Chondrocyte (in vitro differentiated cells): Measurements from ENCODE around the gene ARHGAP26. TPM values are rescaled to one million over a fixed set of nuclear protein-coding genes. Genes with fewer than 3 reads are reported as not detected.

Experiments used
- DNase-seq: peaks from one replicate; pipeline ENCODE4 v3.0.0; 2021; ENCODE audit warnings: mixed read lengths, low spot score
- H3K27ac Mint-ChIP-seq: one replicate; pipeline ENCODE4 v1.8.0; 2021; ENCODE audit warnings: mild to moderate bottlenecking, moderate library complexity, mixed read lengths; ENCODE audit not compliant: unreplicated experiment
- H3K27me3 Mint-ChIP-seq: 2 replicates; pipeline ENCODE4 v1.8.0; 2021; ENCODE audit warnings: low read depth, mixed read lengths
- H3K36me3 Mint-ChIP-seq: 2 replicates; pipeline ENCODE4 v1.8.0; 2021; ENCODE audit warnings: low read depth, mixed read lengths
- H3K4me1 Mint-ChIP-seq: 2 replicates; pipeline ENCODE4 v1.8.0; 2021; ENCODE audit warnings: low read depth, mild to moderate bottlenecking, mixed read lengths
- H3K4me3 Mint-ChIP-seq: one replicate; pipeline ENCODE4 v1.8.0; 2021; ENCODE audit warnings: mild to moderate bottlenecking, moderate library complexity, mixed read lengths; ENCODE audit not compliant: unreplicated experiment
- H3K9me3 Mint-ChIP-seq: 2 replicates; pipeline ENCODE4 v1.8.0; 2021; ENCODE audit warnings: low read depth, mixed read lengths
- total RNA-seq: library from RNA; stranded (reverse); gene quantifications from 3 replicates; pipeline ENCODE4 v1.2.1, GENCODE V29; 2021
- TF ChIP-seq, protein P1 (sequence below): fragments of 200-600 bp; sonication (generic); IDR thresholded peaks from 2 replicates; pipeline ENCODE4 v1.5.0; 2021; ENCODE audit warnings: antibody characterized with exemption, mild to moderate bottlenecking, moderate library complexity

ARHGAP26 gene
- total RNA-seq, 1 donor from 2014 or later = 16.4 TPM

DNA sequence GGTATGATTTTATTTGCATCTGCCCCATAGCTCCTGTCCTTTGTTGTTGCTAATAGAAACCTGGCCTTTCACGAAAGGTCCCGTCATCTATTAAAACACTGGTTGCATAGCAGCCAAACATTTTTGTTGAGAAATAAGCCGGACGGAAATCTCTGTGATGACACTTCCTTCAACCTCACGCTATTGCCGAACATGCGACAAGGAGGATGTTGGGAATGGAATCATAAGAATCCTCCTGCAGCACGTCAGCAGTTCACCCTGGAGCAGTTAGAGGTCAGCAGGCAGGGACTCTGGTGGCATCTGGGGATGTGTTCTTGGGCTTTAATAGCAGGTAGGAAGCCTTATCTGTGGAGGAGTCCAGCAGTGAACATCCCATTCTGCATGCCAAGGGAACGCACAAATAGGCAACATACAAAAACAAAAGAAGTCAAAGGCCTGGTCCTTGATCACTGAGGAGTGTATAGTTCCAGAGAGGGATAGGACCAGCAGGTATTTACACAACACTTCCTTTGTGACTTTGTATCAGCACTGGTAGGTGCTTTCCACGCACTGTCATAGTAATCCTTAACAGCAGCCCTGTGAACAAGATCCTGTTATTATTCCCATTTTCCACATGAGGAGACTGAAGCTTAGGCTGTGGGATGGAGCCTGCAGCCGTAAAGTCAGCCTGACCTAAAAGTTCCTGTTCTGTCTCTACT is 33.4 kb downstream of the ARHGAP26 start:
- Mint-ChIP-seq H3K4me3 (no peak overlapping the region), H3K27ac (peak overlapping the region; percentile 64), H3K9me3 (no peaks in the 10 kb centered on the region), H3K4me1 (peaks cover 31% of the 10 kb centered on the region), H3K27me3 (no peaks in the 10 kb centered on the region), H3K36me3 (no peaks in the 10 kb centered on the region)
- no peak for DNase-seq
- TF ChIP-seq, protein P1, sequence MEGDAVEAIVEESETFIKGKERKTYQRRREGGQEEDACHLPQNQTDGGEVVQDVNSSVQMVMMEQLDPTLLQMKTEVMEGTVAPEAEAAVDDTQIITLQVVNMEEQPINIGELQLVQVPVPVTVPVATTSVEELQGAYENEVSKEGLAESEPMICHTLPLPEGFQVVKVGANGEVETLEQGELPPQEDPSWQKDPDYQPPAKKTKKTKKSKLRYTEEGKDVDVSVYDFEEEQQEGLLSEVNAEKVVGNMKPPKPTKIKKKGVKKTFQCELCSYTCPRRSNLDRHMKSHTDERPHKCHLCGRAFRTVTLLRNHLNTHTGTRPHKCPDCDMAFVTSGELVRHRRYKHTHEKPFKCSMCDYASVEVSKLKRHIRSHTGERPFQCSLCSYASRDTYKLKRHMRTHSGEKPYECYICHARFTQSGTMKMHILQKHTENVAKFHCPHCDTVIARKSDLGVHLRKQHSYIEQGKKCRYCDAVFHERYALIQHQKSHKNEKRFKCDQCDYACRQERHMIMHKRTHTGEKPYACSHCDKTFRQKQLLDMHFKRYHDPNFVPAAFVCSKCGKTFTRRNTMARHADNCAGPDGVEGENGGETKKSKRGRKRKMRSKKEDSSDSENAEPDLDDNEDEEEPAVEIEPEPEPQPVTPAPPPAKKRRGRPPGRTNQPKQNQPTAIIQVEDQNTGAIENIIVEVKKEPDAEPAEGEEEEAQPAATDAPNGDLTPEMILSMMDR = no peak

DNA sequence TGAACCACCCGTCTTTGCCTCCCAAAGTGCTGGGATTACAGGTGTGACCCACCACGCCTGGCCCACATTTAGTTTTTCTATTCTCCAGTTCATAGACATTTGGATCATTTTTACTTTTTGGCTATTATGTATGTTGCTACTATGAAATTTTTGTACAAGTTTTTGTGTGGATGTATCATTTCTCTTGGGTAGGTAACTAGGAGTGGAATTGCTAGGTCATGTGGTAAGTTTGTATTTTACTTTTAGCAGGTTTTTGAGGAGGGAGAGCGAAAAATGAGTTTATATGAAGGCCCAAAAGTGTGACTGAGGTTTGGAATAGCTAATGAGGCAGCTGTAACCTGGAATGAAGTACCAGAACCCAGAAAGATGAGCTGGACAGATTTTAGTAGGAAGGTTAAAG is 35.2 kb downstream of the ARHGAP26 start:
- no peaks in the 10 kb centered on the region for H3K9me3 Mint-ChIP-seq
- H3K27ac Mint-ChIP-seq = no peak overlapping the region
- TF ChIP-seq, protein P1 = no peak
- no peaks in the 10 kb centered on the region for H3K27me3 Mint-ChIP-seq
- no peak for DNase-seq
- H3K4me1 Mint-ChIP-seq = peaks cover 44% of the 10 kb centered on the region
- H3K4me3 Mint-ChIP-seq = no peak overlapping the region
- no peaks in the 10 kb centered on the region for H3K36me3 Mint-ChIP-seq

DNA sequence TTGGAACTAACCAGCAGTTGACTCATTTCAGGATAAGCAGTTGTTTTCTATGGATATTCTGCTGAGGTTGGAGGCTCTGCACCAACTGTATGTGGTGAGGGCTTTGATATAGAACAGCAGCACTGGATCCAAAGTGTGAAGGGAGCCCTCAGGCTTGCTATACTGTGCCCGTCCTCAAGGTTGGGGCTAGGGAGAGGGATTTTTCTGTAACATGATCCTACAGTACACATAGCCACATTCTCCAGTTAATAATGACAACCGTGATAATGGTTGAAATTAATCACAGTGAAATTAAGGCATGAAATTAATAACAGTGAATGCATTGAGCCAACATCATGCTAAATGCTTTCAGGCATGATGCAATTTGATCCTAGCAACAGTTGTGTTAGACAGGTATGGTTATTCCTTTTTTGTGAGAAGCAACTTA is 36.7 kb downstream of the ARHGAP26 start:
- Mint-ChIP-seq H3K4me3 (no peak overlapping the region), H3K36me3 (no peaks in the 10 kb centered on the region), H3K9me3 (no peaks in the 10 kb centered on the region), H3K27ac (no peak overlapping the region), H3K4me1 (peaks cover 43% of the 10 kb centered on the region), H3K27me3 (no peaks in the 10 kb centered on the region)
- no peak for DNase-seq
- TF ChIP-seq, protein P1 = no peak

DNA sequence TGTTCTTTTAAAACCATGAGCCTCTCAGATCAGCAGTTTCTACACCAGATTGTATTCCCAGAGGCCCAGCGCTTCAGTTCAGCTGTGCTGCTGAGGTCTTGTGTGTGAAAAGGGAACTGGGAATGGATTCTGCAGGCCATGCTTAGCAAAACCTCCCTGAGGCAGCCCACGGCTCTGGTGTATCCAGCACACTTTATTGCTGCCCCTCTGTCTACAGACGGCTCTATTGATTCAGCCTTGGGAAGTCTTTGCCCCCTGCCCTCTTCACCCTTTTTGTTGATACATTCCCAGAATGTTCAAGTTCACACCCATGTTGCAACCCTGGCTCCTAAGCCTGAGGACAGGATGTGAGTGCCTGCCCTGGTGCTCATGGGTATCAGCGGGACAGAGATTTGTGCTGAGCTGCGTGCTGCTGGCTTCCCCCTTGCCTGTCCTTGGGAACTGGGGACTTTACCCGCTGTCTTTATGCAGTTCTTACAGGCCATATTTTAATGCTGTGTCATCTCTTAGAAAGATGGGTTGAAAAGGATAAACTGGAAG is 37.3 kb downstream of the ARHGAP26 start:
- no peaks in the 10 kb centered on the region for H3K36me3 Mint-ChIP-seq
- peaks cover 37% of the 10 kb centered on the region for H3K4me1 Mint-ChIP-seq
- no peaks in the 10 kb centered on the region for H3K9me3 Mint-ChIP-seq
- TF ChIP-seq, protein P1 = no peak
- no peaks in the 10 kb centered on the region for H3K27me3 Mint-ChIP-seq
- no peak overlapping the region for H3K4me3 Mint-ChIP-seq
- no peak for DNase-seq
- H3K27ac Mint-ChIP-seq = peak overlapping the region; percentile 17

DNA sequence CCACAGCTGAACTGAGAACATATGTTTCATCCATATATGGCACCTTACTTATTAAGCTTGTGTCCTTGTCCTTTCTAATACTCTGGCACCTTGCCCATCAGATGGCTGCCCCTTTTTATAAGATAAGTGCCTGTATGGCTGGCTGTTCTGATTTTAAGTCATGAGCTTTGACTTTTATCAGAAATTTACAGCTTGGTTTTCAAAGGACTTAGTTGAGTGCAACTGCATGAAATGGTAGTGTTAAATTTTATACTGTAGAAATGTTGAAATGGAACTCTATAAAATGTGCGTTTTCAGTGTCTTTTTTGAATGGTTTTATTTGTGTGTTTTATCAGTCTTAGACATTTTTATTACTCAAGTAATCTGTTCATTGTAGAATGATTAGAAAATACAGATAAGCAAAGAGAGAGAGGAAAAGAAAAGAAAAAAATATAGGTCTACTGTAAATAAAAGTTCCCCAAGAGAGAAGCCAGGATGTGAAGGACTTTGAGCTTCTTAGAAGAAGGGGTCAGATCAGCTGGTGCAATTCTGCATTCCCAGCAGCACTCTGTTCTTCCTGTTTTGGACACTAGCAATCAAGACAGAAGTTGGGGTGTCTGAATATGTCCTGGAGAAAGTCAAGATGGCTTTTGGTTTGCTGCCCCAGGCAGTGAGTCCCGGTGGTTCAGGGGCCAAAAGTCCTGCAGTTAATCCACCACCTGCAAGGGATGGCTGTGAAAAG is 38.9 kb downstream of the ARHGAP26 start:
- Mint-ChIP-seq H3K4me3 (no peak overlapping the region), H3K27me3 (no peaks in the 10 kb centered on the region), H3K4me1 (peaks cover 40% of the 10 kb centered on the region), H3K27ac (no peak overlapping the region), H3K36me3 (no peaks in the 10 kb centered on the region), H3K9me3 (no peaks in the 10 kb centered on the region)
- no peak for DNase-seq
- TF ChIP-seq, protein P1 = no peak
